ENCODE data around the gene AGO1.

- TF ChIP-seq USF2 (IDR thresholded peaks at IDR 0.05; ENCODE audit: low read depth, low read length) (no peak), USF2 (CRISPR knock-in tag; IDR thresholded peaks at IDR 0.05; ENCODE audit: borderline replicate concordance) (no peak), RAD21 (CRISPR knock-in tag; IDR thresholded peaks at IDR 0.05) (no peak), YY1 (IDR thresholded peaks at IDR 0.05; ENCODE audit: insufficient read depth, insufficient replicate concordance, low read depth, low read length) (no peak), ZNF530 (CRISPR knock-in tag; IDR thresholded peaks at IDR 0.05; ENCODE audit: low read depth) (no peak)
Observed at GRCh38 chr1:35864813-35865212, 18.2 kb upstream of the AGO1 start.
